PC-3 (cell line): ENCODE measurements around the gene FAM131C. TPM values are rescaled to one million over a fixed set of nuclear protein-coding genes. Genes with fewer than 3 reads are reported as not detected.

Experiments used
- ATAC-seq: fragments of 200-7000 bp; cut with Tn5 transposase; 2 replicates; pipeline ENCODE4 v1.9.1; 2020; ENCODE audit warnings: mild to moderate bottlenecking, moderate library complexity
- BruUV-seq: library from RNA; stranded (reverse); fragments of 400-500 nt; replicated peaks from 2 replicates; lab custom pipeline; 2021; lab: Mats Ljungman, UMichigan
- CTCF ChIA-PET: fragments of 300-600 bp; sonication (Branson Sonifier 250); formaldehyde crosslinking; loops from one replicate; lab custom pipeline; 2022; ENCODE audit warnings: antibody characterized with exemption; lab: Charles Lee
- POLR2A ChIA-PET: fragments of 300-600 bp; sonication (Branson Sonifier 250); formaldehyde crosslinking; loops from one replicate; lab custom pipeline; 2022; ENCODE audit warnings: antibody characterized with exemption; ENCODE audit not compliant: unreplicated experiment; lab: Charles Lee
- DNase-seq: peaks from one replicate; pipeline ENCODE4 v3.0.0-alpha.2; 2015
- H2AFZ ChIP-seq: fragments of 300-600 bp; sonication (generic); 2 replicates; pipeline ENCODE4 v1.6.0; 2016; ENCODE audit warnings: antibody characterized with exemption, low read length
- H3F3A ChIP-seq: fragments of 300-600 bp; sonication (generic); one replicate; pipeline ENCODE4 v1.6.0; 2017; ENCODE audit warnings: antibody characterized with exemption, low read length, control low read depth, mild to moderate bottlenecking; ENCODE audit not compliant: unreplicated experiment
- H3K27ac ChIP-seq: fragments of 300-600 bp; sonication (generic); 2 replicates; pipeline ENCODE4 v1.5.1; 2016; ENCODE audit warnings: mild to moderate bottlenecking, low read length
- H3K27me3 ChIP-seq: fragments of 300-600 bp; sonication (generic); 2 replicates; pipeline ENCODE4 v1.6.1; 2016; ENCODE audit warnings: low read length, mixed read lengths
- H3K36me3 ChIP-seq: fragments of 300-600 bp; sonication (generic); 2 replicates; pipeline ENCODE4 v1.6.1; 2016; ENCODE audit warnings: low read depth, mixed run types, low read length, mixed read lengths
- H3K4me1 ChIP-seq: fragments of 300-600 bp; sonication (generic); 2 replicates; pipeline ENCODE4 v1.5.1; 2016; ENCODE audit warnings: low read length; ENCODE audit not compliant: insufficient read depth
- H3K4me2 ChIP-seq: fragments of 300-600 bp; sonication (generic); 2 replicates; pipeline ENCODE4 v1.6.0; 2016; ENCODE audit warnings: low read length
- H3K4me3 ChIP-seq: fragments of 300-600 bp; sonication (generic); 2 replicates; pipeline ENCODE4 v1.5.1; 2016; ENCODE audit warnings: mild to moderate bottlenecking, low read length, mixed read lengths
- H3K79me2 ChIP-seq: fragments of 300-600 bp; sonication (generic); 2 replicates; pipeline ENCODE4 v1.6.1; 2017; ENCODE audit warnings: low read length, mixed read lengths
- H3K9ac ChIP-seq: fragments of 300-600 bp; sonication (generic); 2 replicates; pipeline ENCODE4 v1.6.0; 2016; ENCODE audit warnings: mild to moderate bottlenecking, low read length
- H3K9me2 ChIP-seq: fragments of 300-600 bp; sonication (generic); replicated peaks from 2 replicates; pipeline ENCODE4 v1.6.1; 2016; ENCODE audit warnings: mixed run types, low read length, mixed read lengths
- H3K9me3 ChIP-seq: fragments of 300-600 bp; sonication (generic); 2 replicates; pipeline ENCODE4 v1.6.1; 2016; ENCODE audit warnings: low read length, mixed read lengths
- H4K20me1 ChIP-seq: fragments of 300-600 bp; sonication (generic); 2 replicates; pipeline ENCODE4 v1.6.1; 2016; ENCODE audit warnings: low read length, mixed read lengths
- CTCF ChIP-seq: fragments of 300-600 bp; sonication (generic); conservative IDR thresholded peaks from 2 replicates; pipeline ENCODE4 v1.5.1; 2017; ENCODE audit warnings: antibody characterized with exemption, low read depth, mild to moderate bottlenecking, low read length
- EZH2 ChIP-seq: fragments of 300-600 bp; sonication (generic); IDR thresholded peaks from one replicate; pipeline ENCODE4 v1.6.1; 2017; ENCODE audit warnings: antibody characterized with exemption, mild to moderate bottlenecking, low read length; ENCODE audit not compliant: unreplicated experiment
- EZH2phosphoT487 ChIP-seq: fragments of 300-600 bp; sonication (generic); IDR thresholded peaks from 2 replicates; pipeline ENCODE4 v1.6.1; 2018; ENCODE audit warnings: mild to moderate bottlenecking, antibody characterized with exemption, low read length, borderline replicate concordance
- intact Hi-C: fragments of 100-400 bp; cut with micrococcal nuclease; formaldehyde crosslinking; loops from 2 replicates; pipeline ENCODE4 v1.9.0; 2023
- total RNA-seq: library from RNA; depleted of rRNA; stranded (reverse); fragments of >200 nt; gene quantifications from 2 replicates; pipeline ENCODE4 v1.2.3, GENCODE V29; 2014

The FAM131C gene
- total RNA-seq, 1 experiment from 2014 or later: 7.7 TPM

- BruUV-seq: no TSS peak
- Histone ChIP-seq H3K36me3 (no peaks in the 10 kb centered on the region), H3K9me2 (no peaks in the 10 kb centered on the region), H3K79me2 (no peaks in the 10 kb centered on the region), H3K4me2 (no peak overlapping the region), H2AFZ (no peak overlapping the region), H3K4me1 (no peaks in the 10 kb centered on the region), H3K4me3 (no peak overlapping the region), H3K9me3 (no peaks in the 10 kb centered on the region), H3K27ac (no peak overlapping the region), H3F3A (no peaks in the 10 kb centered on the region), H3K27me3 (no peaks in the 10 kb centered on the region), H3K9ac (no peak overlapping the region), H4K20me1 (no peaks in the 10 kb centered on the region)
- intact Hi-C loops: no loop called here
- TF ChIP-seq EZH2phosphoT487: no peak
- no peak for TF ChIP-seq EZH2
- no peak for TF ChIP-seq CTCF
- ATAC-seq (no peak), DNase-seq (no peak)
- ChIA-PET CTCF (no interaction called here), POLR2A (no interaction called here)
Observed at GRCh38 chr1:16101623-16102022, 28.2 kb upstream of the FAM131C start.

- no peaks in the 10 kb centered on the region for H3F3A ChIP-seq
- H4K20me1 ChIP-seq: no peaks in the 10 kb centered on the region
- TF ChIP-seq EZH2phosphoT487 (no peak), EZH2 (no peak), CTCF (no peak)
- intact Hi-C loops: no loop called here
- no peaks in the 10 kb centered on the region for H3K9me3 ChIP-seq
- no TSS peak for BruUV-seq
- no peaks in the 10 kb centered on the region for H3K4me1 ChIP-seq
- no peaks in the 10 kb centered on the region for H3K27me3 ChIP-seq
- POLR2A ChIA-PET: no interaction called here
- no peaks in the 10 kb centered on the region for H3K9me2 ChIP-seq
- no peaks in the 10 kb centered on the region for H3K36me3 ChIP-seq
- no peak overlapping the region for H3K27ac ChIP-seq
- ATAC-seq (no peak), DNase-seq (no peak)
- H3K9ac ChIP-seq: no peak overlapping the region
- no peaks in the 10 kb centered on the region for H3K79me2 ChIP-seq
- no peak overlapping the region for H3K4me2 ChIP-seq
- CTCF ChIA-PET: no interaction called here
- no peak overlapping the region for H3K4me3 ChIP-seq
- no peak overlapping the region for H2AFZ ChIP-seq
Observed at GRCh38 chr1:16099412-16099811, 26.0 kb upstream of the FAM131C start.

GRCh38 chr1:16095447-16095846 is 22.0 kb upstream of the FAM131C start:
- Histone ChIP-seq H3K79me2 (no peaks in the 10 kb centered on the region), H3K36me3 (no peaks in the 10 kb centered on the region), H2AFZ (no peak overlapping the region), H4K20me1 (no peaks in the 10 kb centered on the region), H3K4me2 (no peak overlapping the region), H3K9ac (no peak overlapping the region), H3K9me2 (no peaks in the 10 kb centered on the region), H3K27ac (no peak overlapping the region), H3F3A (no peaks in the 10 kb centered on the region), H3K4me3 (no peak overlapping the region), H3K27me3 (no peaks in the 10 kb centered on the region), H3K9me3 (no peaks in the 10 kb centered on the region), H3K4me1 (peaks cover 4% of the 10 kb centered on the region; the same call in 1 of the 2 replicates)
- POLR2A ChIA-PET: no interaction called here
- intact Hi-C loops: no loop called here
- DNase-seq (no peak), ATAC-seq (no peak)
- CTCF ChIA-PET: no interaction called here
- BruUV-seq: no TSS peak
- TF ChIP-seq EZH2 (no peak), EZH2phosphoT487 (no peak), CTCF (no peak)
